CD4-positive, alpha-beta T cell (primary cell): Measurements from ENCODE around the gene CACNA1B. TPM values are rescaled to one million over a fixed set of nuclear protein-coding genes. Genes with fewer than 3 reads are reported as not detected.

Experiments used
- ATAC-seq: fragments of 200-7000 bp; cut with Tn5 transposase; one replicate; pipeline ENCODE4 v1.10.0; 2022; ENCODE audit warnings: mild to moderate bottlenecking; ENCODE audit not compliant: poor library complexity
- CTCF ChIA-PET: fragments of 350-600 bp; sonication (Branson Sonifier 250); formaldehyde crosslinking; loops from one replicate; lab custom pipeline; 2021; ENCODE audit warnings: antibody characterized with exemption, inconsistent platforms; lab: Charles Lee
- POLR2A ChIA-PET: fragments of 350-600 bp; sonication (Branson Sonifier 250); formaldehyde crosslinking; loops from one replicate; lab custom pipeline; 2021; ENCODE audit warnings: antibody characterized with exemption, inconsistent platforms; lab: Charles Lee
- DNase-seq, 14 experiments: peaks; one replicate each; pipeline ENCODE4 v3.0.0-alpha.2; 2013 to 2020; ENCODE audit warnings: mixed read lengths in 2 of 14
- H3K27ac ChIP-seq, 2 donors: one replicate each; pipeline versions ENCODE4 v1.5.1 to v1.7.0; 2013; ENCODE audit warnings: low read length in 2 of 2, low read depth in 1 of 2, mild to moderate bottlenecking in 1 of 2
- H3K27me3 ChIP-seq, 2 experiments: 1 replicate in 1 of 2; 2 replicates in 1 of 2; pipeline versions ENCODE4 v1.6.1 to v1.7.0; 2013; ENCODE audit warnings: low read length in 2 of 2, control low read depth in 1 of 2, mild to moderate bottlenecking in 1 of 2, moderate library complexity in 1 of 2; ENCODE audit not compliant: insufficient read depth in 2 of 2, control insufficient read depth in 1 of 2
- H3K36me3 ChIP-seq: one replicate; pipeline ENCODE4 v1.6.1; 2013; ENCODE audit warnings: low read length, control low read depth; ENCODE audit not compliant: insufficient read depth
- H3K4me1 ChIP-seq: one replicate; pipeline ENCODE4 v1.6.1; 2013; ENCODE audit warnings: low read length, control low read depth; ENCODE audit not compliant: insufficient read depth
- H3K4me3 ChIP-seq: one replicate; pipeline ENCODE4 v1.5.1; 2013; ENCODE audit warnings: mild to moderate bottlenecking, low read length, moderate library complexity
- H3K9me3 ChIP-seq, 2 experiments: 1 replicate in 1 of 2; 2 replicates in 1 of 2; pipeline versions ENCODE4 v1.6.1 to v1.7.0; 2013; ENCODE audit warnings: low read length in 2 of 2, mild to moderate bottlenecking in 2 of 2, control low read depth in 1 of 2, moderate library complexity in 1 of 2; ENCODE audit not compliant: control insufficient read depth in 1 of 2, insufficient read depth in 1 of 2
- H3K27ac Mint-ChIP-seq: one replicate; pipeline ENCODE4 v1.8.0; 2020; ENCODE audit warnings: mixed read lengths
- H3K27me3 Mint-ChIP-seq: one replicate; pipeline ENCODE4 v1.8.0; 2021; ENCODE audit warnings: mixed read lengths
- H3K36me3 Mint-ChIP-seq: one replicate; pipeline ENCODE4 v1.8.0; 2021; ENCODE audit warnings: low read depth, mixed read lengths
- H3K4me1 Mint-ChIP-seq: one replicate; pipeline ENCODE4 v1.8.0; 2021; ENCODE audit warnings: low read depth, mixed read lengths
- H3K4me3 Mint-ChIP-seq: one replicate; pipeline ENCODE4 v1.8.0; 2020; ENCODE audit warnings: mild to moderate bottlenecking, mixed read lengths
- H3K9me3 Mint-ChIP-seq: one replicate; pipeline ENCODE4 v1.8.0; 2020; ENCODE audit warnings: mixed read lengths
- CTCF ChIP-seq: fragments of 200-600 bp; IDR thresholded peaks from one replicate; pipeline ENCODE4 v1.8.0; 2022; ENCODE audit warnings: antibody characterized with exemption, mild to moderate bottlenecking
- intact Hi-C, 2 experiments: fragments of 100-400 bp; cut with DNase I in 1 of 2; cut with micrococcal nuclease in 1 of 2; formaldehyde crosslinking; loops; one replicate each; pipeline versions ENCODE4 v1.15.1 to v1.9.0; 2023 to 2025; cut with DNase I, micrococcal nuclease
- total RNA-seq, 174 experiments: library from RNA in 2 of 174; stranded (reverse) in 2 of 174; gene quantifications; one replicate each; pipeline ENCODE4 v1.2.3 and lab custom pipeline; 2021 to 2026

Gene CACNA1B
- total RNA-seq, 2 experiments from 2014 or later, result not detected

GRCh38 chr9:137919095-137919465 is 41.5 kb downstream of the CACNA1B start:
- Histone ChIP-seq H3K36me3 (no peaks in the 10 kb centered on the region), H3K4me3 (no peak overlapping the region), H3K27ac (no peak overlapping the region), H3K4me1 (no peaks in the 10 kb centered on the region), H3K9me3 (no peaks in the 10 kb centered on the region), H3K27me3 (peaks cover 0 to 2% of the 10 kb centered on the region in 2 experiments)
- no peak for DNase-seq
- no peak for ATAC-seq
- ChIA-PET POLR2A (no interaction called here), CTCF (no interaction called here)
- no peaks in the 10 kb centered on the region for H3K36me3 Mint-ChIP-seq
- peaks cover 26% of the 10 kb centered on the region for H3K27me3 Mint-ChIP-seq
- intact Hi-C loops, result no loop called here
- H3K4me3 Mint-ChIP-seq, result no peak overlapping the region
- H3K4me1 Mint-ChIP-seq, result no peaks in the 10 kb centered on the region
- no peak overlapping the region for H3K27ac Mint-ChIP-seq
- TF ChIP-seq CTCF, result no peak
- no peaks in the 10 kb centered on the region for H3K9me3 Mint-ChIP-seq

GRCh38 chr9:137919649-137920141 is 42.1 kb downstream of the CACNA1B start:
- peaks cover 0 to 2% of the 10 kb centered on the region in 2 experiments for H3K27me3 ChIP-seq
- CTCF ChIA-PET, result no interaction called here
- no peak overlapping the region for H3K27ac Mint-ChIP-seq

GRCh38 chr9:137920753-137921152 is 43.2 kb downstream of the CACNA1B start:
- intact Hi-C loops, result no loop called here
- ChIA-PET CTCF (no interaction called here), POLR2A (no interaction called here)
- Mint-ChIP-seq H3K4me3 (no peak overlapping the region), H3K4me1 (no peaks in the 10 kb centered on the region), H3K9me3 (no peaks in the 10 kb centered on the region), H3K27me3 (peaks cover 12% of the 10 kb centered on the region), H3K36me3 (no peaks in the 10 kb centered on the region), H3K27ac (no peak overlapping the region)
- ATAC-seq (no peak), DNase-seq (no peak)
- H3K4me1 ChIP-seq, result no peaks in the 10 kb centered on the region
- no peaks in the 10 kb centered on the region for H3K36me3 ChIP-seq
- no peak overlapping the region for H3K4me3 ChIP-seq
- no peak for TF ChIP-seq CTCF
- peaks cover 0 to 2% of the 10 kb centered on the region in 2 experiments for H3K27me3 ChIP-seq
- no peaks in the 10 kb centered on the region for H3K9me3 ChIP-seq
- no peak overlapping the region for H3K27ac ChIP-seq

More at GRCh38 chr9:137919649-137920141, 42.1 kb downstream of the CACNA1B start:
- no peak for TF ChIP-seq CTCF
- Histone ChIP-seq H3K36me3 (no peaks in the 10 kb centered on the region), H3K9me3 (no peaks in the 10 kb centered on the region), H3K27ac (no peak overlapping the region), H3K4me3 (no peak overlapping the region), H3K4me1 (no peaks in the 10 kb centered on the region)
- H3K9me3 Mint-ChIP-seq, result no peaks in the 10 kb centered on the region
- DNase-seq, result no peak
- POLR2A ChIA-PET, result no interaction called here
- H3K36me3 Mint-ChIP-seq, result no peaks in the 10 kb centered on the region
- H3K27me3 Mint-ChIP-seq, result peaks cover 19% of the 10 kb centered on the region
- no peak overlapping the region for H3K4me3 Mint-ChIP-seq
- no peaks in the 10 kb centered on the region for H3K4me1 Mint-ChIP-seq
- no peak for ATAC-seq
- intact Hi-C loops, result no loop called here
